Gastroesophageal sphincter (tissue), 4 donors: ENCODE results near the gene ANKRD42. TPM values are rescaled to one million over a fixed set of nuclear protein-coding genes. Genes with fewer than 3 reads are reported as not detected.
"Not testable (repeated sequence)": the region's sequence is repeated elsewhere in the genome, so short reads cannot be mapped to it uniquely, and the experiment has no call there.

ENCODE experiments used
- ATAC-seq: fragments of 150-250 bp; one replicate; pipeline ENCODE4 v1.9.1; 2016; ENCODE audit warnings: mild to moderate bottlenecking, moderate library complexity
- H3K27ac ChIP-seq, 4 donors: fragments of 200-600 bp; sonication (generic) in 3 of 4; 1 replicate in 3 of 4; 2 replicates in 1 of 4; pipeline ENCODE4 v1.5.1; 2016 to 2019
- H3K27me3 ChIP-seq: fragments of 200-600 bp; sonication (generic); one replicate; pipeline ENCODE4 v1.5.1; 2019
- H3K36me3 ChIP-seq, 2 donors: fragments of 200-600 bp; sonication (generic); one replicate each; pipeline ENCODE4 v1.5.1; 2019; ENCODE audit warnings: control low read depth in 1 of 2
- H3K4me1 ChIP-seq, 3 donors: fragments of 200-600 bp; sonication (generic); 1 replicate in 2 of 3; 2 replicates in 1 of 3; pipeline ENCODE4 v1.5.1; 2016 to 2019; ENCODE audit warnings: control low read depth in 2 of 3
- H3K4me3 ChIP-seq, 2 donors: fragments of 200-600 bp; sonication (generic); one replicate each; pipeline ENCODE4 v1.5.1; 2019; ENCODE audit warnings: mild to moderate bottlenecking in 1 of 2, moderate library complexity in 1 of 2
- H3K9me3 ChIP-seq, 3 donors: fragments of 200-600 bp; sonication (generic); one replicate each; pipeline ENCODE4 v1.5.1; 2017 to 2019; ENCODE audit warnings: control low read depth in 2 of 3
- CTCF ChIP-seq, 4 experiments: fragments of 200-600 bp in 2 of 4; fragments of 450-650 bp in 2 of 4; sonication (generic) in 1 of 4; IDR thresholded peaks; one replicate each; pipeline ENCODE4 v1.5.1; 2017 to 2019; ENCODE audit warnings: antibody characterized with exemption in 4 of 4, mild to moderate bottlenecking in 2 of 4, moderate library complexity in 2 of 4
- EP300 ChIP-seq: sonication (generic); formaldehyde crosslinking; IDR thresholded peaks from one replicate; pipeline ENCODE4 v1.6.1; 2017; ENCODE audit warnings: antibody characterized with exemption, mild to moderate bottlenecking
- POLR2A ChIP-seq, 2 donors: fragments of 450-650 bp; IDR thresholded peaks; one replicate each; pipeline ENCODE4 v1.6.1; 2017; ENCODE audit warnings: antibody characterized with exemption in 2 of 2, mild to moderate bottlenecking in 2 of 2, moderate library complexity in 1 of 2
- POLR2AphosphoS5 ChIP-seq: sonication (generic); formaldehyde crosslinking; IDR thresholded peaks from one replicate; pipeline ENCODE4 v1.6.1; 2017; ENCODE audit warnings: antibody characterized with exemption
- WGBS, 2 donors: methylation state at CpG; one replicate each; pipeline ENCODE4 v1.1.5; 2018; ENCODE audit warnings: low coverage in 1 of 2; 5-methylcytosine and 5-hydroxymethylcytosine counted together
- total RNA-seq, 4 donors: library from RNA; depleted of rRNA; stranded (reverse); fragments of >200 nt; gene quantifications; one replicate each; pipeline ENCODE4 v1.1.0, GENCODE V29; 2016

The ANKRD42 gene
- total RNA-seq, 4 donors from 2014 or later: 9.3 to 13.3 (median 13.2) TPM

- Histone ChIP-seq H3K27ac (peak overlapping the region; percentile 54 to 93 (median 92)), H3K27me3 (no peaks in the 10 kb centered on the region), H3K9me3 (no peaks in the 10 kb centered on the region), H3K36me3 (peaks cover 0 to 39% of the 10 kb centered on the region in 2 donors), H3K4me1 (peaks cover 0 to 47% (median 27%) of the 10 kb centered on the region in 3 donors), H3K4me3 (peak overlapping the region; percentile 63 to 84)
- 27 to 35% methylated on average over 3 to 4 of the region's 4 CpGs for WGBS, 2 donors
- TF ChIP-seq CTCF (IDR thresholded peaks at IDR 0.05) (no peak), POLR2AphosphoS5 (no peak), POLR2A (IDR thresholded peaks at IDR 0.05) (no peak), EP300 (no peak)
- ATAC-seq: no peak
These were observed 1.6 kb downstream of the ANKRD42 start for GRCh38 chr11:83195143-83195466.

GRCh38 chr11:83195649-83196048, 2.1 kb downstream of the ANKRD42 start:
- Histone ChIP-seq H3K9me3 (no peaks in the 10 kb centered on the region), H3K4me1 (peaks cover 0 to 47% (median 27%) of the 10 kb centered on the region in 3 donors), H3K4me3 (peak overlapping the region in 1 of 2 donors; percentile 84), H3K27ac (peak overlapping the region in 3 of 4 donors; percentile 90 to 93 (median 93)), H3K27me3 (no peaks in the 10 kb centered on the region), H3K36me3 (peaks cover 0 to 33% of the 10 kb centered on the region in 2 donors)
- TF ChIP-seq CTCF (IDR thresholded peaks at IDR 0.05) (no peak), POLR2A (IDR thresholded peaks at IDR 0.05) (no peak), EP300 (no peak), POLR2AphosphoS5 (no peak)
- ATAC-seq: no peak
- WGBS, 2 donors: 93 to 100% methylated on average over 2 to 5 of the region's 8 CpGs

GRCh38 chr11:83200035-83200434, 6.5 kb downstream of the ANKRD42 start:
- no peak for TF ChIP-seq POLR2AphosphoS5
- TF ChIP-seq EP300: no peak
- no peak for TF ChIP-seq CTCF (IDR thresholded peaks at IDR 0.05)
- TF ChIP-seq POLR2A (IDR thresholded peaks at IDR 0.05): no peak
- Histone ChIP-seq H3K27ac (no peak overlapping the region), H3K27me3 (no peaks in the 10 kb centered on the region), H3K9me3 (no peaks in the 10 kb centered on the region), H3K4me3 (no peak overlapping the region), H3K4me1 (peaks cover 0 to 24% (median 16%) of the 10 kb centered on the region in 3 donors), H3K36me3 (peaks cover 0 to 34% of the 10 kb centered on the region in 2 donors)
- no peak for ATAC-seq
- 93 to 100% methylated on average over 1 of the region's 1 CpG for whole genome bisulfite sequencing, 2 donors

- 84 to 87% methylated on average over 3 of the region's 3 CpGs for WGBS, 2 donors
- no peak overlapping the region for H3K4me3 ChIP-seq
- TF ChIP-seq POLR2A (IDR thresholded peaks at IDR 0.05): no peak
- TF ChIP-seq CTCF (IDR thresholded peaks at IDR 0.05): no peak
- TF ChIP-seq EP300: no peak
- no peak for TF ChIP-seq POLR2AphosphoS5
- ATAC-seq: no peak
- H3K27me3 ChIP-seq: no peaks in the 10 kb centered on the region
- H3K9me3 ChIP-seq: no peaks in the 10 kb centered on the region
- H3K36me3 ChIP-seq: peaks cover 0 to 62% of the 10 kb centered on the region in 2 donors
- no peak overlapping the region for H3K27ac ChIP-seq
- no peaks in the 10 kb centered on the region for H3K4me1 ChIP-seq
These were observed 12.2 kb downstream of the ANKRD42 start for GRCh38 chr11:83205608-83206185.

GRCh38 chr11:83206221-83206620, 12.7 kb downstream of the ANKRD42 start:
- H3K36me3 ChIP-seq: peaks cover 0 to 62% of the 10 kb centered on the region in 2 donors
- TF ChIP-seq CTCF (IDR thresholded peaks at IDR 0.05): no peak
- TF ChIP-seq POLR2AphosphoS5: no peak
- TF ChIP-seq POLR2A (IDR thresholded peaks at IDR 0.05): no peak
- TF ChIP-seq EP300: no peak

GRCh38 chr11:83206771-83207382, 13.4 kb downstream of the ANKRD42 start:
- peaks cover 0 to 65% of the 10 kb centered on the region in 2 donors for H3K36me3 ChIP-seq
- H3K27me3 ChIP-seq, H3K4me1 ChIP-seq, H3K27ac ChIP-seq, H3K9me3 ChIP-seq, ATAC-seq, H3K4me3 ChIP-seq: not testable (repeated sequence)
- WGBS, 2 donors: 70 to 71% methylated on average over 4 of the region's 4 CpGs

More at GRCh38 chr11:83206221-83206620, 12.7 kb downstream of the ANKRD42 start:
- Histone ChIP-seq H3K27ac (no peak overlapping the region), H3K27me3 (no peaks in the 10 kb centered on the region), H3K4me1 (no peaks in the 10 kb centered on the region), H3K4me3 (no peak overlapping the region), H3K9me3 (no peaks in the 10 kb centered on the region)
- 92% methylated on average over 1 of the region's 1 CpG for WGBS, 2 donors
- ATAC-seq: no peak
